ENCODE data around the gene RAF1. TPM values are rescaled to one million over a fixed set of nuclear protein-coding genes. Genes with fewer than 3 reads are reported as not detected.
"Not testable (repeated sequence)": the region's sequence is repeated elsewhere in the genome, so short reads cannot be mapped to it uniquely, and the experiment has no call there.

The RAF1 gene
- total RNA-seq, 1 donor from 2014 or later = 103 TPM

DNA sequence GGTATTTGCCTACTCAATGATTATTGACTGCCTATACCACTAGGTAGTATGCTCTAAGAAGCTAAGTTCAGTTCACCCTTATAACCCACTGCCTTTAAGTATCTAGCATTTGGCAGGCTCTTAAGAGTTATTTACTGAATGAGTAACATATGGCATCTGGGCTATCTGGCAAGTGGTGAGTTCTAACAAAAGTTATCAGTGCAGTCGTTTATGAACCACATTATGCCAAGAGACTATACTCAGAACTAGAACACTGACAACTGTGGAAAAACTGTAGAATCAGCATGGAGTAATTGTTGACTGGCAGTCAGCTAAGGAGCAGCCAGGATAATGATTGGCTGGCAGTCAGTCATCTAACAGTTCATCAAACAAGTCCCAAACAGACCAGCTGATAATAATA, 25.8 kb downstream of the RAF1 start:
- H3K4me1 Mint-ChIP-seq = peaks cover 40% of the 10 kb centered on the region
- ChIA-PET POLR2A (no interaction called here), CTCF (interaction anchor here (1.0 kb wide), 1 partner anchor 37 kb away, joined by 4 read pairs; no protein-coding TSS in a partner anchor)
- H3K4me3 Mint-ChIP-seq = no peak overlapping the region
- TF ChIP-seq, protein P1, sequence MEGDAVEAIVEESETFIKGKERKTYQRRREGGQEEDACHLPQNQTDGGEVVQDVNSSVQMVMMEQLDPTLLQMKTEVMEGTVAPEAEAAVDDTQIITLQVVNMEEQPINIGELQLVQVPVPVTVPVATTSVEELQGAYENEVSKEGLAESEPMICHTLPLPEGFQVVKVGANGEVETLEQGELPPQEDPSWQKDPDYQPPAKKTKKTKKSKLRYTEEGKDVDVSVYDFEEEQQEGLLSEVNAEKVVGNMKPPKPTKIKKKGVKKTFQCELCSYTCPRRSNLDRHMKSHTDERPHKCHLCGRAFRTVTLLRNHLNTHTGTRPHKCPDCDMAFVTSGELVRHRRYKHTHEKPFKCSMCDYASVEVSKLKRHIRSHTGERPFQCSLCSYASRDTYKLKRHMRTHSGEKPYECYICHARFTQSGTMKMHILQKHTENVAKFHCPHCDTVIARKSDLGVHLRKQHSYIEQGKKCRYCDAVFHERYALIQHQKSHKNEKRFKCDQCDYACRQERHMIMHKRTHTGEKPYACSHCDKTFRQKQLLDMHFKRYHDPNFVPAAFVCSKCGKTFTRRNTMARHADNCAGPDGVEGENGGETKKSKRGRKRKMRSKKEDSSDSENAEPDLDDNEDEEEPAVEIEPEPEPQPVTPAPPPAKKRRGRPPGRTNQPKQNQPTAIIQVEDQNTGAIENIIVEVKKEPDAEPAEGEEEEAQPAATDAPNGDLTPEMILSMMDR (IDR thresholded peaks at IDR 0.05) = no peak
- H3K36me3 Mint-ChIP-seq (ENCODE audit: low read depth) = peaks cover 21% of the 10 kb centered on the region
- ATAC-seq (ENCODE audit: low read depth) = no peak
- H3K9me3 Mint-ChIP-seq = no peaks in the 10 kb centered on the region
- no peak for DNase-seq
- H3K27me3 Mint-ChIP-seq = no peaks in the 10 kb centered on the region
- intact Hi-C loops (cut with micrococcal nuclease) = no loop called here
- H3K27ac Mint-ChIP-seq = no peak overlapping the region

DNA sequence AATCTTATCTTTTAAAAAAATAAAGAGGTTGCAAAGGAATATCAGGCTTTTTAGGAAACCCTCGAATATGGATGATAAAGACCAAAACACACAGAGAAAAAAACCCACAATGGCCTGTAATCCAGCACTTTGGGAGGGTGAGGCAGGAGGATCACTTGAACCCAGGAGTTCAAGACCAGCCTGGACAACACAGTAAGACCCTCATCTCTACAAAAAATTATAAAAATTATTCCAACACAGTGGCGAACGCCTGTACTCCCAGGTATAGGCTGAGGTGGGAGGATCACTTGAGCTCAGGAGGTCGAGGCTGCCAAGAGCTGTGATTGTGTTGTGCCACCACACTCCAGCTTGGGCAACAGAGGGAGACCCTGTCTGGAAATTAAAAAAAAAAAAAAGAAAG, 30.8 kb downstream of the RAF1 start:
- ChIA-PET CTCF (no interaction called here), POLR2A (no interaction called here)
- peaks cover 22% of the 10 kb centered on the region for H3K36me3 Mint-ChIP-seq (ENCODE audit: low read depth)

DNA sequence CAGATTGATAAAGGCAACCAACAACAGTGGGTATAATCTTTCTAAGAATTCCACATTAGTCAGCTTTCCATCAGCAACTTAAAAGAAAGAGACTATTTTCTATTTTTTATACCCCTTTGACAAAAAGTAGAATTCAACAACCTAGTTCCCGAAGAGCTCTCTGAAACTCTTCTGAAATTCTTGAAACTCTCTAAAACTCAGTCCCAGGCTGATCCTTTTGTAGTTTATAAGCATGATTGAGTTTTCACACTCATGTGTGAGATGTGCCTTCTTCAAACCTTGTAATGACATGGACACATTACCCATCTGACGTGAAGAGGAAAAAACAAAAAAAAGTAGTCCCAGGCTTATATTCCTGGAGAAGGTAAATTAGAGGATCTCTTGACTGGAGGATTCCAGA, 31.4 kb downstream of the RAF1 start:
- ChIA-PET CTCF (no interaction called here), POLR2A (no interaction called here)
- Mint-ChIP-seq H3K9me3 (no peaks in the 10 kb centered on the region), H3K27me3 (no peaks in the 10 kb centered on the region), H3K27ac (no peak overlapping the region), H3K4me1 (peaks cover 49% of the 10 kb centered on the region), H3K4me3 (no peak overlapping the region), H3K36me3 (ENCODE audit: low read depth) (peaks cover 17% of the 10 kb centered on the region)
- intact Hi-C loops (cut with micrococcal nuclease) = no loop called here
- ATAC-seq (ENCODE audit: low read depth) = no peak
- TF ChIP-seq, protein P1 (IDR thresholded peaks at IDR 0.05) = no peak
- no peak for DNase-seq

More for the DNA sequence above, 30.8 kb downstream of the RAF1 start:
- TF ChIP-seq, protein P1 (IDR thresholded peaks at IDR 0.05) = no peak
- Mint-ChIP-seq H3K27me3 (no peaks in the 10 kb centered on the region), H3K4me3 (no peak overlapping the region), H3K4me1 (peaks cover 47% of the 10 kb centered on the region), H3K9me3 (no peaks in the 10 kb centered on the region), H3K27ac (no peak overlapping the region)
- intact Hi-C loops (cut with micrococcal nuclease) = no loop called here
- no peak for DNase-seq
- no peak for ATAC-seq (ENCODE audit: low read depth)

DNA sequence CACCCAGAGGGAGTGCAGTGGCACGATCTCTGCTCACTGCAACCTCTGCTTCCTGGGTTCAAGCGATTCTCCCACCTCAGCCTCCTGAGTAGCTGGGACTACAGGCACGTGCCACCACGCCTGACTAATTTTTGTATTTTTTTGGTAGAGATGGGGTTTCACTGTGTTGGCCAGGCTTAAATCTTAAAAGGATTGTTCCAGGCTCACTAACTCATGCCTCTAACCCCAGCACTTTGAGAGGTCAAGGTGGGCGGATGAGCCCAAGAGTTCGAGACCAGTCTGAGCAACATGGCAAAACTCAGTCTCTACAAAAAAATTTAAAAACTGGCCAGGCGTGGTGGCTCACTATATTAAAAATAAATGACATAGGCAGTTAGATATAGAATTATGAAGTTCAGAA, 33.1 kb downstream of the RAF1 start:
- DNase-seq; intact Hi-C loops (cut with micrococcal nuclease): not testable (repeated sequence)

DNA sequence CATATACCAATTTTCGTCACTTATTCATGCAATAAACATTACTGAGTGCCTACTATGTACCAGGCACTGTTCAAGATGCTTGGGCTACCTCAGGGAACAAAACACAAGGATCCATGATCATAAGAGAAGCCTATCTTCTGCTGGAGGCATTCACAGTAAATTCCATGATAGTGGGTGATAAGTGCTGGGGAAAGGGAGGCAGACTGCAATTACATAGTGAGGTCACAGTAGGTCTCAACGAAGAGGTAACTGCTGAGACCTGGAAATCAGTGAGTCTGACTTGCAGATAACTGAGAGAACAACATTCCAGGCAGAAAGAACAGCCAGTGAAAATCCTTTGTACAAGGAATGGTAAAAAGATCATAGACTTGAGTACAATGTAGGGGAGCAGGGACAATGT, 33.6 kb downstream of the RAF1 start:
- CTCF ChIA-PET = no interaction called here
- H3K36me3 Mint-ChIP-seq (ENCODE audit: low read depth) = peaks cover 7% of the 10 kb centered on the region
- POLR2A ChIA-PET = no interaction called here
- no peak for ATAC-seq (ENCODE audit: low read depth)
- no peak overlapping the region for H3K4me3 Mint-ChIP-seq
- no peak for DNase-seq
- H3K27me3 Mint-ChIP-seq = no peaks in the 10 kb centered on the region
- TF ChIP-seq, protein P1 (IDR thresholded peaks at IDR 0.05) = no peak
- H3K9me3 Mint-ChIP-seq = no peaks in the 10 kb centered on the region
- H3K4me1 Mint-ChIP-seq = peaks cover 56% of the 10 kb centered on the region
- intact Hi-C loops (cut with micrococcal nuclease) = no loop called here
- H3K27ac Mint-ChIP-seq = no peak overlapping the region

More for the DNA sequence above, 33.1 kb downstream of the RAF1 start:
- H3K27ac Mint-ChIP-seq; POLR2A ChIA-PET; H3K4me3 Mint-ChIP-seq; ATAC-seq (ENCODE audit: low read depth); H3K9me3 Mint-ChIP-seq; H3K36me3 Mint-ChIP-seq (ENCODE audit: low read depth); H3K27me3 Mint-ChIP-seq; CTCF ChIA-PET: not testable (repeated sequence)
- H3K4me1 Mint-ChIP-seq = peaks cover 50% of the 10 kb centered on the region

- Mint-ChIP-seq H3K9me3 (no peaks in the 10 kb centered on the region), H3K4me3 (no peak overlapping the region), H3K27me3 (no peaks in the 10 kb centered on the region), H3K27ac (no peak overlapping the region), H3K36me3 (ENCODE audit: low read depth) (peaks cover 7% of the 10 kb centered on the region), H3K4me1 (peaks cover 59% of the 10 kb centered on the region)
- ATAC-seq (ENCODE audit: low read depth) (no peak), DNase-seq (no peak)
- ChIA-PET CTCF (no interaction called here), POLR2A (no interaction called here)
- TF ChIP-seq, protein P1 (IDR thresholded peaks at IDR 0.05) = no peak
- intact Hi-C loops (cut with micrococcal nuclease) = no loop called here
These were observed 34.4 kb downstream of the RAF1 start for GRCh38 chr3:12629560-12629959.
